CD1c-positive myeloid dendritic cell (primary cell): Measurements from ENCODE around the gene SLC16A3.
A peak's percentile ranks its signal among the peaks of the same experiment; 100 is the strongest.

ENCODE experiments used
- DNase-seq: peaks from one replicate; pipeline ENCODE4 v3.0.0-alpha.2; 2016; ENCODE audit errors: extremely low spot score

The SLC16A3 gene

DNA sequence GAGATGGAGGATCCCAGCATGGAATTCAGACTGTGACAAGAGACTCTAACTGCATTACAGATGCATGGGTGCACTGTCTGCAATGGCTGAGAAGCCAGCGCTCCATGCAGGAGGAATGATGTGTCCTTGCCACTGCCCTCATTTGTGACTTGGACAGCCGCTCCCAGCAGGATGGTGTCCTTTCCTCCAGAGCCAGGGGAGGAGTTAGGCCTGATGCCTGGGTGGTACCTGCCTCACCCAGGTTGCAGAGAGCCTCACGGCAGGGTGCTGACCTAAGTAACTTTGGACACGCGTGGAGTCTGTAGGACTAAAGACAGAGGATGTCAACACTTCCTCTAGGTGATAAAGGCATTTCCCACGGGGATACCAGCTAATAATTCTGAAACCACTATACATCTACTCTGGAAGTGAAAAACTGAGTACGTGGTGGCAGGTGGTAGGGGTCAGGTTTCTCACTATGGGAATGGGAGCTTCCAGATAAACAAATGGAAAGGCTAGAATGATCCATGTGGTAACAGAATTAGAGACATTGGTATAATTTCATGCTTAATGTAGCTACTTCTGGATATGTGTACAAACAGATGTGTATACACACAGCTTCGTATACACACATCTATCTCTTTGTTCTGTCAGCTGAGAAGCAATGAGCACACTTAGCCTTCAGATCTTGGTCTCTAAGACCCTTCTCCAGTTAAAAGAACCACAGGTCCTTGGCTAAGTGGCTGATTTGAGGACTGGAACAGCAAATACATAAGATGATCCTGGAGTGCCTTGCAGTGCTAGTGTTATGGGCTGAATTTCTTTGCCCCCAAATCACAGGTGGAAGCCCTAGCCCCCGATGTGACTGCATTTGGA lies 58.4 kb downstream of the SLC16A3 start:
- no peak for DNase-seq

DNA sequence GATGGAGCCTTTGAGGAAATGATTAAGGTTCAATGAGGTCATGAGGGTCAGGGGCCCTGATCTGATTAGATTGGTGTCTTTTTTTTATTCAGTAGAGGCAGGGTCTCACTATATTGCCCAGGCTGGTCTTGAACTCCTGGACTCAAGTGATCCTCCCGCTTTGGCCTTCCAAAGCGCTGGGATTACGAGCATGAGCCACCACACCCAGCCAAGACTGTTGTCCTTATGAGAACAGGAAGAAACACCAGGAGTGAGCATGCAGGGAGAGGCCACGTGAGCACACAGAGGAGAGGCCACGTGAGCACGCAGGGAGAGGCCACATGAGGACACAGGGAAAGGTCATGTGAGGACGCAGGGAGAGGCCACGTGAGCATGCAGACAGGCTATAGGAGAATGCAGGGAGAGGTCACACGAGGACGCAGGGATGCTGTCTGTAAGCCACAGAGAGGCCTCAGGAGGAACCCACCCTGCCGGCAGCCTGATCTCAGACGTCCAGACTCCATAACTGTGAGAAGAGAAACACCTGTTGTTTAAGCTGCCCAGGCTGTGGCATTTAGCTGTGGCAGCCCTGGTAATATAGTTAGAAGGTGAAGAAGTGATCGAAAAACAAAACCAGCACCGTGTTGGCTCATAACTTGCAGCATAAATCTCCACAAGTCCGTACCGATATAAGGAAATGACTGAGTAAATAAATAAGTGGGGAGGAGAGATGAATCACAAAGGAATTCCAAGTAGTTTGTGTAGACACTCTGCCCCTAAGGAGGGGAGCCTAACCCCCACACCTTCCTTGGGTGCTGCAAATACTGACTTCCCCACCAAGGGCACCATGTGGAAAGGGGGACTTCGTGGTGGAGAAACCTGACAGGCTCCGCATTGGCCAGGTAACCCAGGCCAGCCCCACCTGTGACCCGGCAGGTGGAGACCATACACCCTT lies 59.3 kb downstream of the SLC16A3 start:
- DNase-seq, result peak; percentile 50
